ENCODE data around the gene MSI2.

- TF ChIP-seq ZNF274 (IDR thresholded peaks at IDR 0.05; ENCODE audit: low read depth, low read length) (no peak), YY1 (IDR thresholded peaks at IDR 0.05; ENCODE audit: insufficient read depth, insufficient read length) (no peak), SUZ12 (IDR thresholded peaks at IDR 0.05; ENCODE audit: extremely low read depth, insufficient read depth, insufficient read length) (no peak)
Observed at GRCh38 chr17:57357830-57358430, 101.6 kb downstream of the MSI2 start.
